Heart right ventricle (tissue), 16 donors: ENCODE data around the gene VPS26A. TPM values are rescaled to one million over a fixed set of nuclear protein-coding genes. Genes with fewer than 3 reads are reported as not detected.
A peak's percentile ranks its signal among the peaks of the same experiment; 100 is the strongest.

Experiments used
- ATAC-seq, 8 donors: fragments of 200-7000 bp; cut with Tn5 transposase; one replicate each; pipeline ENCODE4 v1.9.1; 2020; ENCODE audit warnings: mild to moderate bottlenecking in 8 of 8, moderate library complexity in 8 of 8, moderate number of reproducible peaks in 1 of 8
- DNase-seq, 2 donors: peaks; one replicate each; pipeline ENCODE4 v3.0.0-alpha.2; 2020
- H3K27ac ChIP-seq, 10 donors: fragments of 200-600 bp; sonication (generic) in 2 of 10; one replicate each; pipeline versions ENCODE4 v1.5.0 to v1.8.0; 2020 to 2022; ENCODE audit warnings: mild to moderate bottlenecking in 3 of 10
- H3K27me3 ChIP-seq, 7 donors: fragments of 200-600 bp; one replicate each; pipeline ENCODE4 v1.8.0; 2021 to 2022; ENCODE audit warnings: mild to moderate bottlenecking in 2 of 7
- H3K36me3 ChIP-seq, 9 donors: fragments of 200-600 bp; sonication (generic) in 1 of 9; one replicate each; pipeline versions ENCODE4 v1.5.0 to v1.8.0; 2020 to 2022; ENCODE audit warnings: mild to moderate bottlenecking in 2 of 9
- H3K4me1 ChIP-seq, 9 donors: fragments of 200-600 bp; sonication (generic) in 1 of 9; one replicate each; pipeline versions ENCODE4 v1.5.0 to v1.8.0; 2020 to 2022; ENCODE audit warnings: mild to moderate bottlenecking in 4 of 9
- H3K4me3 ChIP-seq, 10 donors: fragments of 200-600 bp; sonication (generic) in 2 of 10; one replicate each; pipeline versions ENCODE4 v1.5.0 to v1.8.0; 2020 to 2022; ENCODE audit warnings: mild to moderate bottlenecking in 7 of 10, moderate library complexity in 2 of 10
- H3K9me3 ChIP-seq, 11 donors: fragments of 200-600 bp in 10 of 11; sonication (generic) in 2 of 11; one replicate each; pipeline versions ENCODE4 v1.5.0 to v1.8.0; 2013 to 2022; ENCODE audit warnings: mild to moderate bottlenecking in 2 of 11, control low read depth in 1 of 11, moderate library complexity in 1 of 11
- WGBS, 2 donors: extraction: QIAGEN DNeasy Blood & Tissue Kit; methylation state at CpG; one replicate each; pipeline ENCODE4 v1.1.7; 2013; ENCODE audit warnings: inconsistent platforms in 1 of 2; 5-methylcytosine and 5-hydroxymethylcytosine counted together
- intact Hi-C, 10 donors: fragments of 100-400 bp; cut with DNase I; formaldehyde crosslinking; loops; one replicate each; pipeline versions ENCODE4 v1.11.1 to v1.14.2; 2022
- polyA plus RNA-seq, 2 donors: library from polyadenylated mRNA; stranded (reverse); fragments of 200-250 nt; gene quantifications; one replicate each; pipeline ENCODE4 v1.2.3, GENCODE V29; 2013
- total RNA-seq, 10 donors: library from RNA; stranded (reverse); fragmentation: NEBNext Ultra II Directional in 3 of 10; extraction: Animal tissue kit (Norgen Biotek cat#: 25700) in 3 of 10; gene quantifications; one replicate each; pipeline versions ENCODE4 v1.2.1 to v1.2.4, GENCODE V29; 2021 to 2023
- TF ChIP-seq, protein P1 (sequence below), 9 donors: fragments of 200-600 bp; sonication (generic) in 2 of 9; IDR thresholded peaks; one replicate each; pipeline versions ENCODE4 v1.5.0 to v1.8.0; 2021 to 2022; ENCODE audit warnings: antibody characterized with exemption in 9 of 9, mild to moderate bottlenecking in 5 of 9, moderate library complexity in 1 of 9
- donor health status: Arrhythmogenic right ventricular cardiomyopathy.
- donor health status: ischemic (EF 13 %, LVEDD 7.1; RV severe dilation, severe dysfunction).
- donor health status: healthy with polysubstance abuse.
- donor health status: DM: no; HTN: yes; CAD: no.
- donor health status: DM: no; HTN: no; CAD: no.
- donor health status: ischemic (EF 25% LVEDD 6.9; RV normal size, moderate dysfunction).
- donor health status: ischemic (EF 25% LVEDD 5.7; RV mildly dilated, moderate dysfunction).
- donor health status: healthy.
- donor health status: DM: yes; HTN: yes; CAD: no.
- donor health status: Ischemic cardiomyopathy.
- donor health status: ischemic (EF 35%, LVEDD 5.7; RV mildly dilated, moderate dysfunction).
- donor health status: nonischemic (EF 11% LVEDD 7.7; RV severe dilation, severe dysfunction).
- donor health status: DM: yes; HTN: yes; CAD: no.
- donor health status: PGD.
- donor health status: ischemic (EF 29% LVEDD 5.4; RV normal size, mild dysfunction).
- donor health status: nonischemic (EF 23%, LVEDD 6.1; RV moderate dilation, normal function).

Gene VPS26A
- total and polyA plus RNA-seq, 12 donors, result 15.9 to 43.8 (median 34.2) TPM

DNA sequence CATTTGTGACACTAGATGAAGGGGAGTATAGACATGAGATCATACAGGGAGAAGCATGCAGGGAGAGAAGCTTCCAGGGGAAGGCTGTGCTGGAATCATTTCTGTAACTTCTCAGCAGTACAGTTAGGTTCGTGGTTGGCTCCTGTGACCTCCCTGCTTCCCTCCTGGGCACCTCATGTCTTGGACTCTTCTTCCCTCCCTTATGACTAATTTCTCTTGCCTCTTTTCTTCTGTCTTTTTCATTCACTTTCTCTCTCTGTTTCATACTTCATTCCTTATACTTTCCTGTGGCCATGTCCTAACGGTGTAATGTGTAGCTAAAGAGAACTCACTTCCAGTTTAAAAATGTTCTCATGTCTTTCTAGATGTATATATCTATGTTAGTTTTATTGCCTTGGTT lies 77.1 kb downstream of the VPS26A start:
- Histone ChIP-seq H3K4me3 (no peak overlapping the region), H3K4me1 (peaks cover 0 to 5% (median 0%) of the 10 kb centered on the region in 9 donors), H3K27ac (peak overlapping the region in 1 of 10 donors; percentile 5), H3K36me3 (peaks cover 0 to 100% (median 40%) of the 10 kb centered on the region in 9 donors), H3K27me3 (no peaks in the 10 kb centered on the region), H3K9me3 (no peaks in the 10 kb centered on the region)
- intact Hi-C loops, result no loop called here
- WGBS, 2 donors, result 79% methylated on average over 2 of the region's 2 CpGs
- TF ChIP-seq, protein P1, sequence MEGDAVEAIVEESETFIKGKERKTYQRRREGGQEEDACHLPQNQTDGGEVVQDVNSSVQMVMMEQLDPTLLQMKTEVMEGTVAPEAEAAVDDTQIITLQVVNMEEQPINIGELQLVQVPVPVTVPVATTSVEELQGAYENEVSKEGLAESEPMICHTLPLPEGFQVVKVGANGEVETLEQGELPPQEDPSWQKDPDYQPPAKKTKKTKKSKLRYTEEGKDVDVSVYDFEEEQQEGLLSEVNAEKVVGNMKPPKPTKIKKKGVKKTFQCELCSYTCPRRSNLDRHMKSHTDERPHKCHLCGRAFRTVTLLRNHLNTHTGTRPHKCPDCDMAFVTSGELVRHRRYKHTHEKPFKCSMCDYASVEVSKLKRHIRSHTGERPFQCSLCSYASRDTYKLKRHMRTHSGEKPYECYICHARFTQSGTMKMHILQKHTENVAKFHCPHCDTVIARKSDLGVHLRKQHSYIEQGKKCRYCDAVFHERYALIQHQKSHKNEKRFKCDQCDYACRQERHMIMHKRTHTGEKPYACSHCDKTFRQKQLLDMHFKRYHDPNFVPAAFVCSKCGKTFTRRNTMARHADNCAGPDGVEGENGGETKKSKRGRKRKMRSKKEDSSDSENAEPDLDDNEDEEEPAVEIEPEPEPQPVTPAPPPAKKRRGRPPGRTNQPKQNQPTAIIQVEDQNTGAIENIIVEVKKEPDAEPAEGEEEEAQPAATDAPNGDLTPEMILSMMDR (IDR thresholded peaks at IDR 0.05), result no peak
- ATAC-seq, result no peak
- DNase-seq, result no peak

DNA sequence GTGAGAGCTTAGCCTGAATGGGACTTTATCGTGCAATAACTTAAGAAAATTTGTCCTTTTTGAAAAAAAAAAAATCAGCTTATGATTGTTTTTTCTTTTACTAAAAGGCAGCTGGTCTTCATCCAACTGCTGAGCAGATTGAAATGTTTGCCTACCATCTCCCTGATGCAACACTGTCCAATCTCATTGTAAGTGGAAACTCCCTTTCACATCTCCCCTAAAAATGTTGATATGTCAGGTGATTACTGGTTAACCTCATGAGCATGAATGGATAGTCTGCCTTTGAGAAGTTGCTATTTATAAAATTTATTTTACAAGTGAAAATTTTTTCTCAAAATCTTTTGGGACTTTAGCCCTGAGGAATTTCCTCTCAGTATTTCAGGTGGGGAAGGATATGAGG lies 78.4 kb downstream of the VPS26A start:
- peaks cover 0 to 100% (median 47%) of the 10 kb centered on the region in 9 donors for H3K36me3 ChIP-seq
- intact Hi-C loops, result no loop called here
- H3K27ac ChIP-seq, result no peak overlapping the region
- TF ChIP-seq, protein P1 (IDR thresholded peaks at IDR 0.05), result no peak
- no peak for ATAC-seq
- WGBS, 2 donors, result 91 to 94% methylated on average over 1 of the region's 1 CpG
- H3K27me3 ChIP-seq, result no peaks in the 10 kb centered on the region
- peaks cover 0 to 5% (median 0%) of the 10 kb centered on the region in 9 donors for H3K4me1 ChIP-seq
- no peaks in the 10 kb centered on the region for H3K9me3 ChIP-seq
- no peak for DNase-seq
- no peak overlapping the region for H3K4me3 ChIP-seq

DNA sequence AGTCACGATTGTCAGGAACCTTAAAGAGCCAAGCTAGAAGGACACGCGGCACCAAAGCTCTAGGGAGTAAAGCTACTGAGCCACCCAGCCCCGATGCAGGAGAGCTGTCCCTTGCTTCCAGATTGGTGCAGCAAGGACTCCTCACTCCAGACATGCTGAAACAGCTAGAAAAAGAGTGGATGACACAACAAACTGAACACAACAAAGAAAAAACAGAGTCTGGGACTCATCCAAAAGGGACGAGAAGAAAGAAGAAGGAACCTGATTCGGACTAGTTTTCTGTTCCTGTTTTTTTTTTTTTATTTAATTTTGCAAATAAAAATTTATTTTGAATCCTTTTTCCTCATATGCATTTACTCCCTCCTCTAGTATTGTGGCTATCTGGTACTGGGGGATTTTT lies 84.8 kb downstream of the VPS26A start:
- H3K4me1 ChIP-seq, result peaks cover 0 to 13% (median 0%) of the 10 kb centered on the region in 9 donors
- ATAC-seq (peak in 1 of 8 donors; percentile 33), DNase-seq (no peak)
- no peak overlapping the region for H3K27ac ChIP-seq
- peaks cover 0 to 62% (median 39%) of the 10 kb centered on the region in 9 donors for H3K36me3 ChIP-seq
- H3K27me3 ChIP-seq, result no peaks in the 10 kb centered on the region
- intact Hi-C loops, result no loop called here
- no peak overlapping the region for H3K4me3 ChIP-seq
- TF ChIP-seq, protein P1 (IDR thresholded peaks at IDR 0.05), result no peak
- 87 to 92% methylated on average over 6 of the region's 6 CpGs for WGBS, 2 donors
- H3K9me3 ChIP-seq, result no peaks in the 10 kb centered on the region

DNA sequence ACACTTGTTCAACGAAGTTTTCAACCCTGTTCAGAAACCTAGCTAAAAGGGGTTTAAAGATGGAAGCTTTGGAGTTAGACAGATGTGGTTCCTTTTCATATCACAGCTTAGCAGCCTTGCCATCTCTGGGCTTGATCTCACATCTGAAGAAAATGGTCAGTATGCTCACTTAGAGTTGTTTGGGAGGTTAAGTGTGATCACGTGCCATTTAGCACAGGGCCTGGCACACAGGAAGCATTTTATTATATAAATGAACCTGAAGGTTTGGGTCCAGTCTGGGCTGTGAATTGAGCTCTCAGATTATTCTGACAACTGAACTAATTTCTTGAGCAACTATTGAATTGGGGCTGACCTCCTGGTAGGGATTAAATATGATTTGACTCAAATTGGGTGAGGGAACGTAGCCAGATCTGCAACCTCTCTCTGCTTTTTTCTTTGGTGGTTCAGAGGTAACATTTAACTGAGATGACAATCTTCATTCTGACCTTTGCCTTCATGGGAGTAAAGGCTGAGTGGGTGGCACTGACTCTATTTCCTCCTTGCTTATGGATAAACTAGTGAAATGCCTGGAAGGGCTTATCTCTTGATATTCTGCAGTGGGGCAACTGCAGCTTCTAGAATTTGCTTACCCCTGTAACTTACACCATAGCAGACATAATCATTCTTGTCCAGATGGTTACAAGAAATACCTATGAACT lies 86.0 kb downstream of the VPS26A start:
- ATAC-seq (no peak), DNase-seq (no peak)
- H3K9me3 ChIP-seq, result peaks cover 0 to 10% (median 0%) of the 10 kb centered on the region in 11 donors
- 79 to 86% methylated on average over 3 of the region's 3 CpGs for WGBS, 2 donors
- peaks cover 0 to 50% (median 33%) of the 10 kb centered on the region in 9 donors for H3K36me3 ChIP-seq
- TF ChIP-seq, protein P1 (IDR thresholded peaks at IDR 0.05), result no peak
- H3K4me3 ChIP-seq, result no peak overlapping the region
- no peak overlapping the region for H3K27ac ChIP-seq
- intact Hi-C loops, result no loop called here
- no peaks in the 10 kb centered on the region for H3K27me3 ChIP-seq
- H3K4me1 ChIP-seq, result peaks cover 0 to 20% (median 0%) of the 10 kb centered on the region in 9 donors
